HL-60 (cell line): Measurements from ENCODE around the gene ANKRD22.

ENCODE experiments used
- CTCF ChIP-seq: IDR thresholded peaks from one replicate; pipeline ENCODE4 v1.5.1; 2011; ENCODE audit warnings: low read length, control low read depth, inconsistent platforms; ENCODE audit not compliant: insufficient read depth
- SPI1 ChIP-seq: IDR thresholded peaks from 2 replicates; pipeline ENCODE4 v1.6.1; 2012; ENCODE audit warnings: low read depth, mild to moderate bottlenecking, borderline replicate concordance

DNA sequence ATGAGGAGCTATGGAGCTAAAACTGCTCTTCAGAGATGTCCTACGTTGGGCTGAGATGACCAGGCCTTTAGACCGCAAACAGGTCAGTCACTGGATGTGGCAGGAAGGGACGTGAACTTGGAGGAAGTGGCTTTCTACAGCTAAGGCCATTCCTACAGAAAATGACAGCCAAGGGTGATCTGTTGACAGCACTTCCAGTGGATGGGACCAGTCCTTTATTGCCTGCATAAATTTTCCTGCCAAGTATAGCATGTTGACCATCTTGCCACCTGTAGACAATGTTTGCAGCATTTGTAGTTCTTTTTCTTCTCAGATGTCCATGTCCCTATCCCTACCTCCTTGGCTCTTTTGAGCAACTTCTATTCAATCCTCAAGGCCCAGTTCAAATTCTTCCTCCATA lies 45.7 kb downstream of the ANKRD22 start:
- TF ChIP-seq CTCF, result no peak
- no peak for TF ChIP-seq SPI1
